MM.1S (cell line): ENCODE results near the gene OR5P2.
"Not testable (repeated sequence)": the region's sequence is repeated elsewhere in the genome, so short reads cannot be mapped to it uniquely, and the experiment has no call there.

Experiments used
- CTCF ChIP-seq: fragments of 300-600 bp; sonication (generic); IDR thresholded peaks from 2 replicates; pipeline ENCODE4 v1.5.1; 2016; ENCODE audit warnings: antibody characterized with exemption, low read length, mixed read lengths
- EZH2 ChIP-seq: fragments of 300-600 bp; sonication (generic); optimal IDR thresholded peaks from 2 replicates; pipeline ENCODE3; 2017; ENCODE audit warnings: low read depth, mild to moderate bottlenecking, antibody characterized with exemption, low read length, mixed read lengths
- EZH2phosphoT487 ChIP-seq: fragments of 300-600 bp; sonication (generic); IDR thresholded peaks from 2 replicates; pipeline ENCODE4 v1.6.1; 2018; ENCODE audit warnings: antibody characterized with exemption, low read length

GRCh38 chr11:7820417-7820816 is 23.7 kb upstream of the OR5P2 start:
- TF ChIP-seq CTCF, EZH2, EZH2phosphoT487: not testable (repeated sequence)
